ENCODE data around the gene AIF1L. TPM values are rescaled to one million over a fixed set of nuclear protein-coding genes. Genes with fewer than 3 reads are reported as not detected.

The AIF1L gene
- total RNA-seq, 1 donor from 2014 or later, result 2.6 TPM

DNA sequence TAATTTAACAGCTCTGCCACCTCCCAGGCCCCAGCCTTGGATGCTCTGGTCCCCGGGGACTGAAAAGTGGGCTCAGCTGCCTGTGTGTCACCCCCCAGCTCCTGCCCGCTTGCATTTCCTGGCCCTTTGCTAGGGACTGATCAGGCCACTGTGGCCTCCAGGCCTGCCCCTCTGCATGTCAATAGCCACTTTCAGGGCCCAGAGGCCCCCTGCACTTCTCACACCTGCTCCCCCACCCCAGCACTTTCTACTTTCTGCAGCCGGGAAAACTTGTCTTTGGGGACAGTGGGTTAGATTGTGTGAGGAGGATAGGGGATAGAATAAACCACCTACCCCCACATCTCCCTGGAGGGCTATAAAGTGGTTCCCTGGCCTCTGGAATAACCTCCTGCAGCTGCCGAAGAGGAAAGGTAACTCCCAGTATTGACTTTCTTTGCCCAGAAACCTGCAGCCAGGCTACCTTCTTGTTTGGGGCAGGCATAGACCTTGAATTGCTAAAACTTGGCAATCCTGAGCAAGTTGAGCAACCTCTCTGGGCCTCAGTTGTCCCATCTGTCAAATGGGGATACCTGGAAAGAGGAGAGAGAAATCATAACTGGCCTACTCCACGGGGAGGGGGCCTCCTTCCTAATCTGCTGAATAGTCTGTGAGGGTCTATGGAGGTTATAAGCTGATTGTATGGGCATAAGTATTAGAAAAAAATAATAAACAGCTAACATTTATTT is 7.8 kb downstream of the AIF1L start:
- no peaks in the 10 kb centered on the region for H3K36me3 ChIP-seq (ENCODE audit: control insufficient read depth, insufficient read depth, low read length)
- no peaks in the 10 kb centered on the region for H3K27me3 ChIP-seq (ENCODE audit: control insufficient read depth, insufficient read depth, low read length)
- DNase-seq (ENCODE audit: low read depth), result no peak
- TF ChIP-seq, protein P1, sequence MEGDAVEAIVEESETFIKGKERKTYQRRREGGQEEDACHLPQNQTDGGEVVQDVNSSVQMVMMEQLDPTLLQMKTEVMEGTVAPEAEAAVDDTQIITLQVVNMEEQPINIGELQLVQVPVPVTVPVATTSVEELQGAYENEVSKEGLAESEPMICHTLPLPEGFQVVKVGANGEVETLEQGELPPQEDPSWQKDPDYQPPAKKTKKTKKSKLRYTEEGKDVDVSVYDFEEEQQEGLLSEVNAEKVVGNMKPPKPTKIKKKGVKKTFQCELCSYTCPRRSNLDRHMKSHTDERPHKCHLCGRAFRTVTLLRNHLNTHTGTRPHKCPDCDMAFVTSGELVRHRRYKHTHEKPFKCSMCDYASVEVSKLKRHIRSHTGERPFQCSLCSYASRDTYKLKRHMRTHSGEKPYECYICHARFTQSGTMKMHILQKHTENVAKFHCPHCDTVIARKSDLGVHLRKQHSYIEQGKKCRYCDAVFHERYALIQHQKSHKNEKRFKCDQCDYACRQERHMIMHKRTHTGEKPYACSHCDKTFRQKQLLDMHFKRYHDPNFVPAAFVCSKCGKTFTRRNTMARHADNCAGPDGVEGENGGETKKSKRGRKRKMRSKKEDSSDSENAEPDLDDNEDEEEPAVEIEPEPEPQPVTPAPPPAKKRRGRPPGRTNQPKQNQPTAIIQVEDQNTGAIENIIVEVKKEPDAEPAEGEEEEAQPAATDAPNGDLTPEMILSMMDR (IDR thresholded peaks at IDR 0.05; ENCODE audit: insufficient read depth, low read length, severe bottlenecking), result no peak
- FAIRE-seq, result no peak
- no peak overlapping the region for H3K4me3 ChIP-seq (ENCODE audit: low read depth, low read length)

DNA sequence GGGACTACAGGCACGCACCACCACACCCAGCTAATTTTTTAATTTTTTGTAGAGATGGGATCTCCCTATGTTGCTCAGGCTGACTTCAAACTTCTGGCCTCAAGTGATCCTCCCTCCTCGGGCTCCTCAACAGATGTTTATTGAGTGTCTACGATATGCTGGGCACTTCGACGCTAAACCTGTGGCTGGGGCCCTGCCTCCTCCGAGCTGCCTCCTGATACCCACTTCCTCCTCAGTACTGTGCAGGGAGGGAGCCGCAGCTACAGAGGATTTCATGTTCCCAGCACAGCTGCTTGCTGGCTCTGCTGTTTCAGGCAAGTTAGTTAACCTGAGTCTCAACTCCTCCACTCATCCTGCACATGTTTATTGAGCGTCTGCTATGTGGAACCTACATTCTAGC is 9.6 kb downstream of the AIF1L start:
- H3K27me3 ChIP-seq (ENCODE audit: control insufficient read depth, insufficient read depth, low read length), result no peaks in the 10 kb centered on the region
- TF ChIP-seq, protein P1 (IDR thresholded peaks at IDR 0.05; ENCODE audit: insufficient read depth, low read length, severe bottlenecking), result no peak
- DNase-seq (ENCODE audit: low read depth) (no peak), FAIRE-seq (no peak)
- no peaks in the 10 kb centered on the region for H3K36me3 ChIP-seq (ENCODE audit: control insufficient read depth, insufficient read depth, low read length)
- no peak overlapping the region for H3K4me3 ChIP-seq (ENCODE audit: low read depth, low read length)

DNA sequence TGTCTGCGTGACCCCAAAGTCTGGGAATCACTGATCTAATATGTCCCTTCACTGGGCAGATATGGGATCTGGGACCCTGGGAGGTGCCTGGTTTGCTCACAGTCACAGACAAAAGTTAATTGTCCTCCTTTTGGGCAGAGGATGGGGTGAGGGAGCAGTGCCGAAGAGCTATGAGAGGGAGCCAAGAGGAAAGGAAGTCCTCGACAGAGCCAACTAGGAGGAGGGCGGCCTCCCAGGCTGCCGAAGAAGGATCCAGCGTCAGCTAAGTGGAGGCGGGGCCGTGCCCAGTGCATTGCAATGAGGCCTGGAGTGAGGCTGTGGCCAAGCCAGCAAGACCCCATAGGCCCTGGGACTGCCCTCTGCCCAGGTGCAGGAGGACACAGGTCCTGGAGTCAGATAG is 11.4 kb downstream of the AIF1L start:
- no peaks in the 10 kb centered on the region for H3K27me3 ChIP-seq (ENCODE audit: control insufficient read depth, insufficient read depth, low read length)
- no peak for FAIRE-seq
- TF ChIP-seq, protein P1 (IDR thresholded peaks at IDR 0.05; ENCODE audit: insufficient read depth, low read length, severe bottlenecking), result no peak
- H3K36me3 ChIP-seq (ENCODE audit: control insufficient read depth, insufficient read depth, low read length), result no peaks in the 10 kb centered on the region
- H3K4me3 ChIP-seq (ENCODE audit: low read depth, low read length), result no peak overlapping the region
- no peak for DNase-seq (ENCODE audit: low read depth)

DNA sequence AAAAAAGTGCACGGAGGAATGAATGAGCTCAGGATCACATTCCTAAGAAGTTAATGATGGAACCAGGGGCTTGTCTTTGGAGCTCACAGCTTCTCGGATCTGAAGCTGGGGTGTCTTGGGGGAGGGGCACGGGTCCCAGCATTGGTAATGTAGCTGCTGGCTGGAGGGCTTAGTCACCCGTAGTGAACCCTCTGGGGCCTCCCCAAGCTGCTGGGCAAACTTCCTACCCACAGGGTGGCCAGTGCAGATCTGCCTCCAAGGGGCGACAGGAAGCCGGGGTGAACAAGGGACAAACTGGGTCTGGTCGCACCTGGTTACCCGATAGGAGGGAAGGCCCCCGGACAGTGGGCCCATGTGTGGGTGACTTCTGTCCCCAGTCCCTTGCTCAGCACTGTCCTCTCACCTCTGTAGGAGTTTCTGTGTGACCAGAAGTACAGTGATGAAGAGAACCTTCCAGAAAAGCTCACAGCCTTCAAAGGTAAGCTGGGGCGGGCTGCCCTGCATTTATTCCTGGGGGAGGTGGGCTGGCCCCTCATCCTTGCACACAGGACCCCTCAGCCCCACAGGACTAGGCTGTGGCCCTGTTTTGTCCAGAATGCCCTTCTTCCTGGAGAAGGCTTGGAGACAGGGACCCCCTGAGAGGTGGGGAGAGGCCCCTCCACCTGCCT is 15.0 kb downstream of the AIF1L start:
- no peaks in the 10 kb centered on the region for H3K36me3 ChIP-seq (ENCODE audit: control insufficient read depth, insufficient read depth, low read length)
- no peaks in the 10 kb centered on the region for H3K27me3 ChIP-seq (ENCODE audit: control insufficient read depth, insufficient read depth, low read length)
- TF ChIP-seq, protein P1 (IDR thresholded peaks at IDR 0.05; ENCODE audit: insufficient read depth, low read length, severe bottlenecking), result no peak
- DNase-seq (ENCODE audit: low read depth), result no peak
- H3K4me3 ChIP-seq (ENCODE audit: low read depth, low read length), result no peak overlapping the region
- FAIRE-seq, result no peak

DNA sequence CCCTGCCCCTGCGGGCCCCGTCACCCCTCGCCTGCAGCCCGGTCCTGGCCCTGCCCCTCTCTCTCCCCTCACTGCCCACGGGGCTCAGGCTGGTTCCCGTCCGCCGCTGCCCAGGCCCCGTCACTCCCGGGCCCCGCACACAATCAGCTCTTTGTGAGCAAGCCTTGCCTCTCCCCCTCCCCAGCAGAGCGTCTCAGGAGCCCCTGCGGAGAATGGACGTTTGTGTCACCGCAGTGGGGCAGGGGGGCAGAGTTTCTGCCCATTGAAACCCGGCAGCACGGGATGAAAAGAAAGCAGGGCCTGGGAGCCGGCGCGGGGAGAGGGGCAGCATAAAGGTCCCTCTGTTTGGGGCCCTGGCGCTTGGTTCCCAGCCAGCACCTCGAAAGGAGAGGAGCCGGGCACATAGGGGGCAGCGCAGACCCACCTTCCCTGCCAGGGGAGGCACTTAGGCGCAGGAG is 15.6 kb downstream of the AIF1L start:
- no peaks in the 10 kb centered on the region for H3K27me3 ChIP-seq (ENCODE audit: control insufficient read depth, insufficient read depth, low read length)
- no peak overlapping the region for H3K4me3 ChIP-seq (ENCODE audit: low read depth, low read length)
- TF ChIP-seq, protein P1 (IDR thresholded peaks at IDR 0.05; ENCODE audit: insufficient read depth, low read length, severe bottlenecking), result no peak
- no peak for DNase-seq (ENCODE audit: low read depth)
- no peak for FAIRE-seq
- H3K36me3 ChIP-seq (ENCODE audit: control insufficient read depth, insufficient read depth, low read length), result no peaks in the 10 kb centered on the region
